Measurements from ENCODE around the gene MBOAT7.
"Not testable (repeated sequence)": the region's sequence is repeated elsewhere in the genome, so short reads cannot be mapped to it uniquely, and the experiment has no call there.

The MBOAT7 gene

GRCh38 chr19:54197121-54197520 is 7.7 kb upstream of the MBOAT7 start:
- Histone ChIP-seq H3K36me3 (ENCODE audit: insufficient read depth, low read length) (peaks cover 28% of the 10 kb centered on the region), H3K27me3 (ENCODE audit: insufficient read depth, low read length) (no peaks in the 10 kb centered on the region), H2AFZ (ENCODE audit: low read length) (no peak overlapping the region), H3K4me3 (ENCODE audit: low read depth, low read length, poor library complexity, severe bottlenecking) (no peak overlapping the region), H3K4me2 (ENCODE audit: low read length) (no peak overlapping the region), H3F3A (ENCODE audit: insufficient read depth, low read length) (no peaks in the 10 kb centered on the region; the same call in 1 of the 2 replicates), H3K79me2 (ENCODE audit: insufficient read depth, low read length) (peaks cover 12% of the 10 kb centered on the region), H3K9ac (ENCODE audit: low read length) (no peak overlapping the region), H3K9me3 (ENCODE audit: low read length) (no peaks in the 10 kb centered on the region), H3K27ac (ENCODE audit: low read depth, low read length, poor library complexity, severe bottlenecking) (no peak overlapping the region), H4K20me1 (ENCODE audit: insufficient read depth, low read length) (no peaks in the 10 kb centered on the region), H3K9me2 (ENCODE audit: low read depth, low read length) (no peaks in the 10 kb centered on the region), H3K4me1 (ENCODE audit: insufficient read depth, low read length, severe bottlenecking) (peaks cover 26% of the 10 kb centered on the region)
- TF ChIP-seq EZH2 (IDR thresholded peaks at IDR 0.05; ENCODE audit: borderline replicate concordance, low read length): no peak
- TF ChIP-seq CTCF (IDR thresholded peaks at IDR 0.05; ENCODE audit: low read length): no peak

- no peaks in the 10 kb centered on the region for H3K9me3 ChIP-seq (ENCODE audit: low read length)
- H3K79me2 ChIP-seq (ENCODE audit: insufficient read depth, low read length): peaks cover 6% of the 10 kb centered on the region
- no peak overlapping the region for H2AFZ ChIP-seq (ENCODE audit: low read length)
- no peaks in the 10 kb centered on the region for H3K9me2 ChIP-seq (ENCODE audit: low read depth, low read length)
- H3K4me2 ChIP-seq (ENCODE audit: low read length): no peak overlapping the region
- H3K27ac ChIP-seq (ENCODE audit: low read depth, low read length, poor library complexity, severe bottlenecking): no peak overlapping the region
- no peaks in the 10 kb centered on the region for H4K20me1 ChIP-seq (ENCODE audit: insufficient read depth, low read length)
- H3K4me3 ChIP-seq (ENCODE audit: low read depth, low read length, poor library complexity, severe bottlenecking): no peak overlapping the region
- no peak for TF ChIP-seq CTCF (IDR thresholded peaks at IDR 0.05; ENCODE audit: low read length)
- TF ChIP-seq EZH2 (IDR thresholded peaks at IDR 0.05; ENCODE audit: borderline replicate concordance, low read length): no peak
- peaks cover 26% of the 10 kb centered on the region for H3K4me1 ChIP-seq (ENCODE audit: insufficient read depth, low read length, severe bottlenecking)
- H3K36me3 ChIP-seq (ENCODE audit: insufficient read depth, low read length): peaks cover 23% of the 10 kb centered on the region
- H3K9ac ChIP-seq (ENCODE audit: low read length): no peak overlapping the region
- no peaks in the 10 kb centered on the region for H3K27me3 ChIP-seq (ENCODE audit: insufficient read depth, low read length)
- no peaks in the 10 kb centered on the region; the same call in 1 of the 2 replicates for H3F3A ChIP-seq (ENCODE audit: insufficient read depth, low read length)
Observed at GRCh38 chr19:54196536-54196935, 7.2 kb upstream of the MBOAT7 start.

GRCh38 chr19:54194463-54194862 is 5.1 kb upstream of the MBOAT7 start:
- not testable (repeated sequence) for H3K27me3 ChIP-seq (ENCODE audit: insufficient read depth, low read length); H2AFZ ChIP-seq (ENCODE audit: low read length); H3K27ac ChIP-seq (ENCODE audit: low read depth, low read length, poor library complexity, severe bottlenecking); H3K79me2 ChIP-seq (ENCODE audit: insufficient read depth, low read length); H3K9me3 ChIP-seq (ENCODE audit: low read length); H3F3A ChIP-seq (ENCODE audit: insufficient read depth, low read length); H3K4me2 ChIP-seq (ENCODE audit: low read length); H3K4me3 ChIP-seq (ENCODE audit: low read depth, low read length, poor library complexity, severe bottlenecking); H3K9me2 ChIP-seq (ENCODE audit: low read depth, low read length); H4K20me1 ChIP-seq (ENCODE audit: insufficient read depth, low read length); H3K9ac ChIP-seq (ENCODE audit: low read length)
- Histone ChIP-seq H3K36me3 (ENCODE audit: insufficient read depth, low read length) (peaks cover 16% of the 10 kb centered on the region; the same call in 1 of the 2 replicates), H3K4me1 (ENCODE audit: insufficient read depth, low read length, severe bottlenecking) (peaks cover 18% of the 10 kb centered on the region)

- Histone ChIP-seq H3K4me1 (ENCODE audit: insufficient read depth, low read length, severe bottlenecking) (peaks cover 19% of the 10 kb centered on the region), H3K4me3 (ENCODE audit: low read depth, low read length, poor library complexity, severe bottlenecking) (no peak overlapping the region), H3K4me2 (ENCODE audit: low read length) (no peak overlapping the region), H3K27me3 (ENCODE audit: insufficient read depth, low read length) (no peaks in the 10 kb centered on the region), H2AFZ (ENCODE audit: low read length) (no peak overlapping the region), H3K9me3 (ENCODE audit: low read length) (no peaks in the 10 kb centered on the region), H3K9ac (ENCODE audit: low read length) (no peak overlapping the region), H3K36me3 (ENCODE audit: insufficient read depth, low read length) (peaks cover 16% of the 10 kb centered on the region; the same call in 1 of the 2 replicates), H3K79me2 (ENCODE audit: insufficient read depth, low read length) (no peaks in the 10 kb centered on the region), H4K20me1 (ENCODE audit: insufficient read depth, low read length) (no peaks in the 10 kb centered on the region), H3K27ac (ENCODE audit: low read depth, low read length, poor library complexity, severe bottlenecking) (no peak overlapping the region), H3F3A (ENCODE audit: insufficient read depth, low read length) (no peaks in the 10 kb centered on the region), H3K9me2 (ENCODE audit: low read depth, low read length) (no peaks in the 10 kb centered on the region)
- TF ChIP-seq EZH2 (IDR thresholded peaks at IDR 0.05; ENCODE audit: borderline replicate concordance, low read length): no peak
- TF ChIP-seq CTCF (IDR thresholded peaks at IDR 0.05; ENCODE audit: low read length): no peak
Observed at GRCh38 chr19:54193011-54193410, 3.6 kb upstream of the MBOAT7 start.
